BLaER1 (cell line): ENCODE data around the gene SDK1.

Source experiments
- H3K27ac ChIP-seq: shearing (Covaris generic); formaldehyde crosslinking; 2 replicates; pipeline ENCODE4 v1.8.1; 2022
- H3K27me3 ChIP-seq: shearing (Covaris generic); formaldehyde crosslinking; 2 replicates; pipeline ENCODE4 v1.8.1; 2022
- H3K36me3 ChIP-seq: shearing (Covaris generic); formaldehyde crosslinking; 2 replicates; pipeline ENCODE4 v1.8.1; 2022
- H3K4me1 ChIP-seq: shearing (Covaris generic); formaldehyde crosslinking; 2 replicates; pipeline ENCODE4 v1.8.1; 2022
- H3K4me2 ChIP-seq: shearing (Covaris generic); formaldehyde crosslinking; 2 replicates; pipeline ENCODE4 v1.8.1; 2022
- H3K4me3 ChIP-seq: shearing (Covaris generic); formaldehyde crosslinking; 2 replicates; pipeline ENCODE4 v1.8.1; 2022
- H3K9ac ChIP-seq: shearing (Covaris generic); formaldehyde crosslinking; 2 replicates; pipeline ENCODE4 v1.8.1; 2022
- H3K9me3 ChIP-seq: shearing (Covaris generic); formaldehyde crosslinking; 2 replicates; pipeline ENCODE4 v1.8.1; 2022
- H4K20me1 ChIP-seq: shearing (Covaris generic); formaldehyde crosslinking; 2 replicates; pipeline ENCODE4 v1.8.1; 2022
- Cebpa-rat ChIP-seq: shearing (Covaris generic); IDR thresholded peaks from 2 replicates; pipeline ENCODE4 v1.8.1; 2022

Gene SDK1

GRCh38 chr7:3304131-3304530, 3.1 kb downstream of the SDK1 start:
- Histone ChIP-seq H3K9me3 (no peaks in the 10 kb centered on the region), H3K9ac (no peak overlapping the region), H3K4me3 (no peak overlapping the region), H3K27ac (no peak overlapping the region), H3K4me2 (no peak overlapping the region), H3K27me3 (peaks cover 26% of the 10 kb centered on the region), H4K20me1 (0 out of 2 replicates have a peak, but pooled peaks cover 5% of the 10 kb centered on the region), H3K36me3 (no peaks in the 10 kb centered on the region), H3K4me1 (peaks cover 6% of the 10 kb centered on the region)
- no peak for TF ChIP-seq Cebpa-rat

- no peak for TF ChIP-seq Cebpa-rat
- Histone ChIP-seq H3K4me3 (no peak overlapping the region), H3K27me3 (peaks cover 12% of the 10 kb centered on the region), H3K27ac (no peak overlapping the region), H3K9ac (no peak overlapping the region), H3K36me3 (no peaks in the 10 kb centered on the region), H3K4me1 (no peaks in the 10 kb centered on the region), H3K4me2 (no peak overlapping the region), H4K20me1 (no peaks in the 10 kb centered on the region), H3K9me3 (no peaks in the 10 kb centered on the region)
Observed at GRCh38 chr7:3307435-3307834, 6.4 kb downstream of the SDK1 start.

- Histone ChIP-seq H3K9ac (no peak overlapping the region), H3K36me3 (no peaks in the 10 kb centered on the region), H4K20me1 (no peaks in the 10 kb centered on the region), H3K27me3 (no peaks in the 10 kb centered on the region; the same call in 1 of the 2 replicates), H3K4me2 (no peak overlapping the region), H3K27ac (no peak overlapping the region), H3K4me3 (no peak overlapping the region), H3K4me1 (no peaks in the 10 kb centered on the region), H3K9me3 (no peaks in the 10 kb centered on the region)
- no peak for TF ChIP-seq Cebpa-rat
Observed at GRCh38 chr7:3309140-3309539, 8.1 kb downstream of the SDK1 start.

- Histone ChIP-seq H4K20me1 (no peaks in the 10 kb centered on the region), H3K4me3 (no peak overlapping the region), H3K27me3 (no peaks in the 10 kb centered on the region), H3K9me3 (no peaks in the 10 kb centered on the region), H3K36me3 (no peaks in the 10 kb centered on the region), H3K4me2 (no peak overlapping the region), H3K4me1 (no peaks in the 10 kb centered on the region), H3K27ac (no peak overlapping the region), H3K9ac (no peak overlapping the region)
- TF ChIP-seq Cebpa-rat = no peak
Observed at GRCh38 chr7:3309956-3310355, 8.9 kb downstream of the SDK1 start.

- Histone ChIP-seq H3K4me2 (no peak overlapping the region), H3K27ac (no peak overlapping the region), H3K27me3 (no peaks in the 10 kb centered on the region), H4K20me1 (no peaks in the 10 kb centered on the region), H3K9ac (no peak overlapping the region), H3K9me3 (no peaks in the 10 kb centered on the region), H3K4me1 (no peaks in the 10 kb centered on the region), H3K36me3 (no peaks in the 10 kb centered on the region), H3K4me3 (no peak overlapping the region)
- TF ChIP-seq Cebpa-rat = no peak
Observed at GRCh38 chr7:3310884-3311283, 9.8 kb downstream of the SDK1 start.

GRCh38 chr7:3312583-3312982, 11.5 kb downstream of the SDK1 start:
- no peak for TF ChIP-seq Cebpa-rat
- no peaks in the 10 kb centered on the region for H4K20me1 ChIP-seq
- H3K27ac ChIP-seq = no peak overlapping the region
- no peak overlapping the region for H3K4me3 ChIP-seq
- H3K27me3 ChIP-seq = no peaks in the 10 kb centered on the region
- no peak overlapping the region for H3K4me2 ChIP-seq
- no peaks in the 10 kb centered on the region for H3K4me1 ChIP-seq
- H3K36me3 ChIP-seq = no peaks in the 10 kb centered on the region
- H3K9me3 ChIP-seq = no peaks in the 10 kb centered on the region
- H3K9ac ChIP-seq = no peak overlapping the region

- Histone ChIP-seq H3K4me3 (no peak overlapping the region), H3K9me3 (peaks cover 7% of the 10 kb centered on the region; the same call in 1 of the 2 replicates), H3K4me1 (no peaks in the 10 kb centered on the region), H3K4me2 (no peak overlapping the region), H3K27ac (no peak overlapping the region), H3K9ac (no peak overlapping the region), H3K27me3 (no peaks in the 10 kb centered on the region), H4K20me1 (no peaks in the 10 kb centered on the region), H3K36me3 (no peaks in the 10 kb centered on the region)
- no peak for TF ChIP-seq Cebpa-rat
Observed at GRCh38 chr7:3318874-3319273, 17.8 kb downstream of the SDK1 start.

GRCh38 chr7:3321206-3321605, 20.2 kb downstream of the SDK1 start:
- no peaks in the 10 kb centered on the region for H3K4me1 ChIP-seq

GRCh38 chr7:3321745-3322144, 20.7 kb downstream of the SDK1 start:
- Histone ChIP-seq H3K4me3 (no peak overlapping the region), H3K27me3 (no peaks in the 10 kb centered on the region), H3K9ac (no peak overlapping the region), H3K9me3 (peaks cover 7% of the 10 kb centered on the region; the same call in 1 of the 2 replicates), H4K20me1 (no peaks in the 10 kb centered on the region), H3K27ac (no peak overlapping the region), H3K4me2 (no peak overlapping the region), H3K36me3 (no peaks in the 10 kb centered on the region), H3K4me1 (no peaks in the 10 kb centered on the region)
- TF ChIP-seq Cebpa-rat = no peak

More at GRCh38 chr7:3321206-3321605, 20.2 kb downstream of the SDK1 start:
- Histone ChIP-seq H3K9me3 (peaks cover 7% of the 10 kb centered on the region; the same call in 1 of the 2 replicates), H3K4me3 (no peak overlapping the region), H3K9ac (no peak overlapping the region), H3K27ac (no peak overlapping the region), H3K36me3 (no peaks in the 10 kb centered on the region), H4K20me1 (no peaks in the 10 kb centered on the region), H3K4me2 (no peak overlapping the region), H3K27me3 (no peaks in the 10 kb centered on the region)
- TF ChIP-seq Cebpa-rat = no peak

- Histone ChIP-seq H3K27me3 (no peaks in the 10 kb centered on the region), H3K9ac (no peak overlapping the region), H3K4me2 (no peak overlapping the region), H3K9me3 (peaks cover 7% of the 10 kb centered on the region; the same call in 1 of the 2 replicates), H4K20me1 (no peaks in the 10 kb centered on the region), H3K4me1 (no peaks in the 10 kb centered on the region), H3K4me3 (no peak overlapping the region), H3K36me3 (no peaks in the 10 kb centered on the region), H3K27ac (no peak overlapping the region)
- no peak for TF ChIP-seq Cebpa-rat
Observed at GRCh38 chr7:3326246-3326645, 25.2 kb downstream of the SDK1 start.

- Histone ChIP-seq H3K9me3 (peaks cover 7% of the 10 kb centered on the region; the same call in 1 of the 2 replicates), H3K27me3 (no peaks in the 10 kb centered on the region), H3K36me3 (no peaks in the 10 kb centered on the region), H3K27ac (no peak overlapping the region), H4K20me1 (no peaks in the 10 kb centered on the region), H3K9ac (no peak overlapping the region), H3K4me3 (no peak overlapping the region), H3K4me1 (no peaks in the 10 kb centered on the region), H3K4me2 (no peak overlapping the region)
- no peak for TF ChIP-seq Cebpa-rat
Observed at GRCh38 chr7:3327099-3327498, 26.0 kb downstream of the SDK1 start.
